ENCODE measurements around the gene MYD88.

Gene MYD88

GRCh38 chr3:38138349-38139190 is at the start of gene MYD88:
MYD88 (plus strand) TSS chr3:38138661; CDS start chr3:38138701, 40 bp downstream.
- peak; percentile 77 for DNase-seq (ENCODE audit: low spot score)

DNA sequence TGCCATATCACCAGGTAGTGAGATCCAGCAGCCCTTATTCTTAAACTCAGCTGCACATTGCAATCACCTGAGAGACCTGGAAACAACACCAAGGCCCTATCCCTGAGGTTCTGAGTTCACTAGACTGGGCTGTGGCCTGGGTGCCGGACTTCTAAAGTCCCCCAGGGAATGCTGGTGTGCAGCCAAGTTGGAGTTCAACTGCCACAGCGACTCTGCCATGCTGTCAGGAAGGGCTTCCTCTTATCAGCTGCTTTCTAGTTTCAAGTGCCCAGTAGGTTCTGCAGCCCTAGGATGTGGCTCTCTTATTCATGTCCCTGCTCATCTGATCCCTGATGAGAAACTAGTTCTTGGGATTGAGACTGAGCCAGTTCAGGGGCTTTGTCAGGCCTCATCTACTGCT is 49.3 kb upstream of the MYD88 start:
- no peak for DNase-seq (ENCODE audit: low spot score)

- no peak for DNase-seq (ENCODE audit: low spot score)
Measured at GRCh38 chr3:38090453-38090852, 48.0 kb upstream of the MYD88 start.

DNA sequence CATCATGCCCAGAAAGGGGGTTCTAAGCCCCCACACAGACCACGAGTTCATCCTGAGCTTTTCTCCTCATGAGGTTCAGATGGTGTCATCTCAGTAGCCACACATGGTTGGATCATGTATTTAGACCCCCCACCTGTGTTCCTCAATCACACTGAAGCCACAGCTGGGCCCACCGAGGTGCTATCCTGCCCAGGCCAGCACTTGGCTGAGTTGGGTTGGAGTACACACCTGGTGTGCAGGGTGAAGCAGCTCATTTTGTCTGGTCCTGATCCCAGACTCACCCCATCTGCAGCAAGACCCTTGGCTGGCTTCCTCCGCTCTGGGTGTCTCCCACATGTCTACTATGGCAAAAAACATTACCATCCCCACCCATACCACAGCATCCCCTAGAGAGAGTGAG is 43.5 kb upstream of the MYD88 start:
- DNase-seq (ENCODE audit: low spot score): no peak

DNA sequence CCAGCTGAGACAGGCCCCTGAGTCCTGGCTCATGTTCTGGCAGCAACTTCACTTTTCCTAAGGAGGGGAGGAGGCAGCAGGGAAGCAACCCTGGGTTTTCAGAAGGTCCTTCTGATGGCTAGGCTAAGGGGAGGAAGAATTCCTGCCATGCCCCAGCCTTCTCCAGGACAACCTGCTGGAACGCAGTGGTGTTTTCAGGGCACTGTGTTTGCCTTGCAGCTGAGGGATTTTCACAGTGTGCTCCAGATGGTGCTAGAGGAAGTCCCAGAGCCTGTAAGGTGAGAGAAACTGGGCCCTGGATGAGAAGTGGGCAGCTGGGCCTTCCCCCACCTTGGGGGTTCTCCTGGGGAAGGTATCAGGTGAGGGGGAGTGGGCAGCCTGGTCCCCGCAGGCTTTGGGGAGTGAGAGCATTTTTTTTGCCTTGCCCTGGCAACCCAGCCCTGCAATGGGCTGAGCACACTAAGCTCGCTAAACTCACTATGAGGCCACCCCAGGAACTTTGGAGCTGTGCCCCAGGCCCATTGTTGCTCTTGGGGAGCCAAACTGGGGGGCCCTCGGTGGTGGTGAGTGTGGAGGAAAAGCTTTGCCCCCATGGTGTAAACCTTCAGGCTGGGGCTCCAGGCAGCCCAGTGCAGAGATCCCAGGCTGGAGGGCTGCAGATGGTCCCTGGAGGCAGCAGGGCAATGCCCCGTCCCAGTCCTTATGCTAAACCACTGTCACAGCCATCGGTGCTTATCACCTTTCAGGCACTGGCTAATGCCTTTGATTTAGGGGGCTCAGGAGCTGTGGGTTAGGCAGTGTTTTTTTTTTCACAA is 42.6 kb upstream of the MYD88 start:
- DNase-seq (ENCODE audit: low spot score): no peak

DNA sequence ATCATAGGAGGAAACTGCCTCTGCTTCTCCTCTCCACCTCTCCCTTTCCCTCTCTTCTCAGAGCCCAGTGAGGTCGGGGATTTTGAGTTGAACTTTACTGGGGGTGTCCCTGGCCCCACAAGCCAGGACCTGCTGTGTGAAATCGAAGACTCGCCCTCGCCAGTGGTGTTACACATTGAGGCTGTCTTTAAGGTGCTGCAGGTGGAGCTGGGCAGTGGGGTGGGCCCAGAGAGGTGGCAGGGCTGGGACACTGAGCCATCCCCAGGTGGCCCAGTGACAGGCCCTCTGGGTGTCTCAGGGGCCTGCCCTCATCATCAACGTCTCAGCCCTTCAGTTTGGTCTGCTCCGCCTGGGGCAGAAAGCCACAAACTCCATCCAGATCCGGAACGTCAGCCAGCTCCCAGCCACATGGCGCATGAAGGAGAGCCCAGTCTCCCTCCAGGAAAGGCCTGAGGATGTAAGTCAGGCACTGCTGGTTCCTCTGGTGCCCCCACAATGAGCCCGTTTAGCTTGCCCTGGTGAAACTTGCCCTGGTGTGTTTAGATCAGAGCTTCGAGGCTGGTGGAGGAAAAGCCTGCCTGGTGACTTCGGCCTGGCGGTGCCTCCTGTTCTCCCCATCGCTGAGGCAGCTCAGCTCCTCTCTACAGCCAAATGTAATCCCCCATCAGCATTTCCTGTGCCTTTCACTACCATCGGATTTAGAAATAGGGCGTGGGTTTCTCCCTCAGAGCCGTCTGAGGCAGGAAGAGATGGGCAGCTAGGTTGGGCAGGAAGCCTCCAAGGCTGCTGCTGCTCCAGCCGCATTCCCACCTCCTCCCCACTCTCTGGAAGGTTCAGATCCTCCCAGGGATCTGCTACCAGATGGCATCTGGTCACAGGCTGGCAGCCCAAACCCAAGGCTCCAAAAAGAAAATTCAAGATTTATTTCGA is 40.8 kb upstream of the MYD88 start:
- no peak for DNase-seq (ENCODE audit: low spot score)

- DNase-seq (ENCODE audit: low spot score): no peak
Measured at GRCh38 chr3:38098376-38098723, 40.1 kb upstream of the MYD88 start.

- no peak for DNase-seq (ENCODE audit: low spot score)
Measured at GRCh38 chr3:38099518-38099917, 38.9 kb upstream of the MYD88 start.

DNA sequence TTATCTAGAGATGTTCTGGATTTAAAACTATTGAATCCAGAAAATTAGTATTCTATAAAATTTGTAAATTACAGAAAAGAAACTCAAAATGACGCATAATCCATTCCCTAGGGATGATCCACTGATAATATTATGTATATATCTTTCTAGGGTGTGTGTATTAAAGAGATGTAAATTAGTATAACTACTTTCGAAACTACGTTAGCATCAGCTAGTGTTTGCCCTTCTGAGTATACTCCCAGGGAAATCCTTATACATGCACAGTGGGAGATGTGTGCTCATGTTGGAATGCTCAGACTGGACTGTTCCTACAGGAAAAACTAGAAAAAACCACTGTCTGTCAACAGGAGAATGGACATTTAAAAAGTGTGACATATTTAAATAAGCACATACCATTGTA is 38.0 kb upstream of the MYD88 start:
- DNase-seq (ENCODE audit: low spot score): no peak

GRCh38 chr3:38101811-38102443 is 36.5 kb upstream of the MYD88 start:
- DNase-seq (ENCODE audit: low spot score): no peak

GRCh38 chr3:38102444-38102814 is 36.0 kb upstream of the MYD88 start:
- DNase-seq (ENCODE audit: low spot score): no peak

- DNase-seq (ENCODE audit: low spot score): no peak
Measured at GRCh38 chr3:38105525-38105924, 32.9 kb upstream of the MYD88 start.

- DNase-seq (ENCODE audit: low spot score): no peak
Measured at GRCh38 chr3:38107911-38108648, 30.4 kb upstream of the MYD88 start.

GRCh38 chr3:38108649-38109579 is 29.5 kb upstream of the MYD88 start:
- DNase-seq (ENCODE audit: low spot score): no peak

GRCh38 chr3:38109580-38110313 is 28.7 kb upstream of the MYD88 start:
- DNase-seq (ENCODE audit: low spot score): no peak

GRCh38 chr3:38110314-38111050 is 28.0 kb upstream of the MYD88 start:
- no peak for DNase-seq (ENCODE audit: low spot score)

DNA sequence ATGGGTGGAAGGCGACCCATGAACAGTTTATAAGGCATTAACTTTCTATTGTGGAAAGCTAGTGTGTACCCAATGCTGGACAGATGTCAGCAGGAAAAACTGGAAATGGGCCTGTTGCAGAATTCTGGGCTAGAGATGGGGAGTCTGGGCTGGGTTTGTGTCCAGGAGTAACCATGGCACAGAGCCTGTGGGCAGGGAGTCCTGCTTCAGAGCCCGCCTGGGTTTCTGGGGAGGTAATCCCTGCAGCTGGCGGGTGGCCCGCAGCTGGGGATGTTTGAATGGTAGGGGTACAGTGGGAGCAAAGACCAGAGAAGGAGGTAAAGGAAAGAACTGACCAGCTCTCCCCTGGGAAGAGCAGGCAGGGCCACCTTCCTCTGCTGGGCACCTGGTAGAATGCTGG is 27.3 kb upstream of the MYD88 start:
- DNase-seq (ENCODE audit: low spot score): no peak

DNA sequence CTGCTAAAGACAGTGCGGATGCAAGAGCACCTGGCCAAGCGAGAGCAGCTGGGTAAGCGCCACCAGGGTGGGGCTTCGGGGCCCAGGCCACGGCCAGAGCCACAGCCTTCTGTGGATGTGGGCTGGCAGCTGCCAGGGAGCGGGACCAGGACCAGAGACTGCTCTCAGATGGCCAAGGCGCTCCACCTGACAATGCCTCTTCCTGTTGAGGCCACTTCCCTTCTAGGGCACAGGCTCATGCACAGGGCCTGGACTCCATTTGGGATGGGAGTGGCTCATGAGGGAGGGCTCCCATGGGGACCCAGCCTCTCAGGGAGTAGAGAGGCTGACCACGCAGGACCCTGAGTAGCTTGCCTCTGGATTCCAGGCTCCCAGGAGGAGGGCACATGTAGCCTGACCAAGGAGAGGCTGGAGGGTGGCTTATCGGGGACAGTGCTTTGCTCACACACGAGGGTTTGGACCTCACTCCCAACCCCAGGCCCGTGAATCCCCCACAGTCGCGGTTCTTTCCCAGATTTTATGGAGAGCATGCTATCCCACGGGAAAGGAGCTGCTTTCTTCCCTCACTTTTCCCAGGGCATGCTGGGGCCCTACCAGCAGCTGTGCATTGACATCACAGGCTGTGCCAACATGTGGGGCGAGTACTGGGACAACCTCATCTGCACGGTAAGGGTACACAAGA is 26.6 kb upstream of the MYD88 start:
- DNase-seq (ENCODE audit: low spot score): no peak
